Glutamatergic neuron (in vitro differentiated cells): ENCODE data around the gene KCTD5. TPM values are rescaled to one million over a fixed set of nuclear protein-coding genes. Genes with fewer than 3 reads are reported as not detected.

ENCODE experiments used
- DNase-seq: peaks from one replicate; pipeline ENCODE4 v3.0.0; 2022
- H3K27ac Mint-ChIP-seq: one replicate; pipeline ENCODE4 v1.8.0; 2020; ENCODE audit warnings: mild to moderate bottlenecking, mixed read lengths, inconsistent platforms; ENCODE audit not compliant: unreplicated experiment
- H3K27me3 Mint-ChIP-seq: one replicate; pipeline ENCODE4 v1.8.0; 2020; ENCODE audit warnings: mild to moderate bottlenecking, moderate library complexity, mixed read lengths, inconsistent platforms; ENCODE audit not compliant: unreplicated experiment
- H3K36me3 Mint-ChIP-seq: one replicate; pipeline ENCODE4 v1.8.0; 2020; ENCODE audit warnings: mild to moderate bottlenecking, mixed read lengths, inconsistent platforms; ENCODE audit not compliant: unreplicated experiment
- H3K4me1 Mint-ChIP-seq: one replicate; pipeline ENCODE4 v1.8.0; 2020; ENCODE audit warnings: mild to moderate bottlenecking, low read depth, mixed read lengths, inconsistent platforms; ENCODE audit not compliant: unreplicated experiment
- H3K4me3 Mint-ChIP-seq: one replicate; pipeline ENCODE4 v1.8.0; 2020; ENCODE audit warnings: mild to moderate bottlenecking, mixed read lengths, inconsistent platforms; ENCODE audit not compliant: unreplicated experiment
- H3K9me3 Mint-ChIP-seq: one replicate; pipeline ENCODE4 v1.8.0; 2020; ENCODE audit warnings: mild to moderate bottlenecking, moderate library complexity, mixed read lengths, inconsistent platforms; ENCODE audit not compliant: unreplicated experiment
- CTCF ChIP-seq: fragments of 200-600 bp; sonication (generic); IDR thresholded peaks from one replicate; pipeline ENCODE4 v1.5.0; 2021; ENCODE audit not compliant: partially characterized antibody, unreplicated experiment
- total RNA-seq: library from RNA; stranded (reverse); fragmentation: NEBNext Ultra II Directional; extraction: Animal tissue kit (Norgen Biotek cat#: 25700); gene quantifications from one replicate; pipeline ENCODE4 v1.2.1, GENCODE V29; 2021; ENCODE audit not compliant: unreplicated experiment

KCTD5 gene
- total RNA-seq, 1 donor from 2014 or later, result 41.2 TPM

GRCh38 chr16:2710021-2710710, 27.8 kb downstream of the KCTD5 start:
- H3K27me3 Mint-ChIP-seq, result peaks cover 13% of the 10 kb centered on the region
- DNase-seq, result no peak
- no peak overlapping the region for H3K4me3 Mint-ChIP-seq
- TF ChIP-seq CTCF, result no peak
- H3K9me3 Mint-ChIP-seq, result no peaks in the 10 kb centered on the region
- no peaks in the 10 kb centered on the region for H3K36me3 Mint-ChIP-seq
- peaks cover 5% of the 10 kb centered on the region for H3K4me1 Mint-ChIP-seq
- H3K27ac Mint-ChIP-seq, result no peak overlapping the region

- TF ChIP-seq CTCF, result no peak
- Mint-ChIP-seq H3K27me3 (peaks cover 13% of the 10 kb centered on the region), H3K27ac (no peak overlapping the region), H3K36me3 (no peaks in the 10 kb centered on the region), H3K9me3 (no peaks in the 10 kb centered on the region), H3K4me3 (no peak overlapping the region), H3K4me1 (peaks cover 5% of the 10 kb centered on the region)
- no peak for DNase-seq
Observed at GRCh38 chr16:2710711-2711231, 28.4 kb downstream of the KCTD5 start.

DNA sequence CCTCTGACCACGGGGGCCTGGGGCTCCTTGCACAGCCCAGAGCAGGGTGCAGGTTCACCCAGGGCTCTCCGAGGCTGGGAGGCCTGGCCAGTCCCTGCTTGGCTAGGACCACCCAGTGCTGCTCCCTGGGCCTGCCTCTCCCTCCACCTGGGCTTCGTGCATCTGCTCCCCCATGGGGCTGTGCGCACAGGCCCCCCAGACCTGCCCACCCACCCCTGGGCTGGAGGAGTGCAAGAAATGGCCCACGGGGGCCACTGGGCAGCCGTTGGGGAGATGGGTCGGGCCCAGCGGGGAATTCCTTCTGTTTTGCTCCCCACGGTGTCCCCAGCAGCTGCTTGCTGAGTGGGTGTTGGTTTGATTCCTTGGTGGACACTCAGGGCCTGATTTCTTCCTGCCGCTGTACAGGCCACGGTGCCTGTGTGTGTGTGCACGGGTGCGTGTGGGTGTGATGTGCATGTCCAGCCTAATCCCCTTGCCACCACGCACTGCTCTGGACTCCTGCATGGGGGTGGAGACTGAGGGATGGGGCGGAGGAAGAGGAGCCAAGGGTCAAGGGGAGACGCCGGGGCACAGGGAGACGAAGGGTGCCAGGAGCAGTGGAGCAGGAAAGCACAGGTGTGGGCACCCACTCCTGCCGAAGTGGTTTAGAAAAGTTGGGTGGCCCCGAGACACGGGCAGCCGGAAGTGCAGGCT, 29.2 kb downstream of the KCTD5 start:
- Mint-ChIP-seq H3K9me3 (no peaks in the 10 kb centered on the region), H3K4me1 (peaks cover 5% of the 10 kb centered on the region), H3K27ac (no peak overlapping the region), H3K36me3 (no peaks in the 10 kb centered on the region), H3K27me3 (peaks cover 13% of the 10 kb centered on the region), H3K4me3 (no peak overlapping the region)
- DNase-seq, result no peak
- TF ChIP-seq CTCF, result no peak

GRCh38 chr16:2712063-2712441, 29.7 kb downstream of the KCTD5 start:
- TF ChIP-seq CTCF, result no peak
- H3K36me3 Mint-ChIP-seq, result no peaks in the 10 kb centered on the region
- peaks cover 5% of the 10 kb centered on the region for H3K4me1 Mint-ChIP-seq

GRCh38 chr16:2712546-2712945, 30.2 kb downstream of the KCTD5 start:
- TF ChIP-seq CTCF, result no peak
- Mint-ChIP-seq H3K4me3 (no peak overlapping the region), H3K9me3 (no peaks in the 10 kb centered on the region), H3K36me3 (no peaks in the 10 kb centered on the region), H3K4me1 (peaks cover 5% of the 10 kb centered on the region), H3K27me3 (peaks cover 13% of the 10 kb centered on the region), H3K27ac (no peak overlapping the region)
- DNase-seq, result no peak

More at GRCh38 chr16:2712063-2712441, 29.7 kb downstream of the KCTD5 start:
- Mint-ChIP-seq H3K27ac (no peak overlapping the region), H3K4me3 (no peak overlapping the region), H3K9me3 (no peaks in the 10 kb centered on the region), H3K27me3 (peaks cover 13% of the 10 kb centered on the region)
- no peak for DNase-seq
